Measurements from ENCODE around the gene HOXD4.

The HOXD4 gene

DNA sequence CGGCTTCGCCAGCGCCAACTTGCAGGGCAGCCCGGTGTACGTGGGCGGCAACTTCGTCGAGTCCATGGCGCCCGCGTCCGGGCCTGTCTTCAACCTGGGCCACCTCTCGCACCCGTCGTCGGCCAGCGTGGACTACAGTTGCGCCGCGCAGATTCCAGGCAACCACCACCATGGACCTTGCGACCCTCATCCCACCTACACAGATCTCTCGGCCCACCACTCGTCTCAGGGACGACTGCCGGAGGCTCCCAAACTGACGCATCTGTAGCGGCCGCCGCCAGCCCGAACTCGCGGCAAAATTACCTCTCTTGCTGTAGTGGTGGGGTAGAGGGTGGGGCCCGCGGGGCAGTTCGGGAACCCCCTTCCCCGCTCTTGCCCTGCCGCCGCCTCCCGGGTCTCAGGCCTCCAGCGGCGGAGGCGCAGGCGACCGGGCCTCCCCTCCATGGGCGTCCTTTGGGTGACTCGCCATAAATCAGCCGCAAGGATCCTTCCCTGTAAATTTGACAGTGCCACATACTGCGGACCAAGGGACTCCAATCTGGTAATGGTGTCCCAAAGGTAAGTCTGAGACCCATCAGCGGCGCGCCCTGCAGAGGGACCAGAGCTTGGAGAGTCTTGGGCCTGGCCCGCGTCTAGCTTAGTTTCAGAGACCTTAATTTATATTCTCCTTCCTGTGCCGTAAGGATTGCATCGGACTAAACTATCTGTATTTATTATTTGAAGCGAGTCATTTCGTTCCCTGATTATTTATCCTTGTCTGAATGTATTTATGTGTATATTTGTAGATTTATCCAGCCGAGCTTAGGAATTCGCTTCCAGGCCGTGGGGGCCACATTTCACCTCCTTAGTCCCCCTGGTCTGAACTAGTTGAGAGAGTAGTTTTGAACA lies 20.9 kb downstream of the HOXD4 start:
- Mint-ChIP-seq H3K27ac (peak overlapping the region; percentile 69), H3K36me3 (ENCODE audit: low read depth) (peaks cover 3% of the 10 kb centered on the region), H3K9me3 (no peaks in the 10 kb centered on the region), H3K4me3 (no peak overlapping the region), H3K27me3 (ENCODE audit: low read depth) (peaks cover 81% of the 10 kb centered on the region), H3K4me1 (ENCODE audit: low read depth) (no peaks in the 10 kb centered on the region)

DNA sequence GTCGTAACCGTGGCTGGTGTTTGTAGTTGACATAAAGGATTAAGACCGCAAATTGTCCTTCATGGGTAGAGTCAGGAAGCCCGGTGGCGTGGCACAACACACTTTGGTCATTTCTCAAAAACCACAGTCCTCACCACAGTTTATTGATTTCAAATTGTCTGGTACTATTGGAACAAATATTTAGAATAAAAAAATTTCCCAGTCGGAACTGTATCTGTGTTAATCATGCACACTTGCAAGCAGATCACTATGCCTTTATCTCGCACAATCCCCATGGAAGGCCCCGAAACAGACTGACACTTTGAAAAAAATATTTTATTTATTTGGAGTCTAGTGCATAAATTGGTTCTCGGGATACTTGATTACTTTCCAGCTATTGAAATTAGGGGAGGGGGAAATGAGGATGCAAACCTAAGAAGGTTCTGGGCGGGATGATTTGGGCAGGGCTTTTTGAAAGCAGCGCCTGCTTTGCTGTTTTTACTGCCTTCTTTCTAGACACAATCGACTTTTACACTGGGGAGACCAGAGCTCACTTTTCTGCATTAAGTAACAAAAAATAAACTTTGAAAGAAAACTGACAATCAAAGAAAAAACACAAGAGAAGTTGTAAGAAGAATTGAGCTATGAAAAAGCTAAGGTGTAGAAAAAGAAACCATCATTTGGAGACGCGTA lies 21.7 kb downstream of the HOXD4 start:
- peaks cover 3% of the 10 kb centered on the region for H3K36me3 Mint-ChIP-seq (ENCODE audit: low read depth)
- H3K4me1 Mint-ChIP-seq (ENCODE audit: low read depth), result no peaks in the 10 kb centered on the region
- H3K4me3 Mint-ChIP-seq, result no peak overlapping the region
- H3K9me3 Mint-ChIP-seq, result no peaks in the 10 kb centered on the region
- peaks cover 81% of the 10 kb centered on the region for H3K27me3 Mint-ChIP-seq (ENCODE audit: low read depth)
- peak overlapping the region; percentile 69 for H3K27ac Mint-ChIP-seq

DNA sequence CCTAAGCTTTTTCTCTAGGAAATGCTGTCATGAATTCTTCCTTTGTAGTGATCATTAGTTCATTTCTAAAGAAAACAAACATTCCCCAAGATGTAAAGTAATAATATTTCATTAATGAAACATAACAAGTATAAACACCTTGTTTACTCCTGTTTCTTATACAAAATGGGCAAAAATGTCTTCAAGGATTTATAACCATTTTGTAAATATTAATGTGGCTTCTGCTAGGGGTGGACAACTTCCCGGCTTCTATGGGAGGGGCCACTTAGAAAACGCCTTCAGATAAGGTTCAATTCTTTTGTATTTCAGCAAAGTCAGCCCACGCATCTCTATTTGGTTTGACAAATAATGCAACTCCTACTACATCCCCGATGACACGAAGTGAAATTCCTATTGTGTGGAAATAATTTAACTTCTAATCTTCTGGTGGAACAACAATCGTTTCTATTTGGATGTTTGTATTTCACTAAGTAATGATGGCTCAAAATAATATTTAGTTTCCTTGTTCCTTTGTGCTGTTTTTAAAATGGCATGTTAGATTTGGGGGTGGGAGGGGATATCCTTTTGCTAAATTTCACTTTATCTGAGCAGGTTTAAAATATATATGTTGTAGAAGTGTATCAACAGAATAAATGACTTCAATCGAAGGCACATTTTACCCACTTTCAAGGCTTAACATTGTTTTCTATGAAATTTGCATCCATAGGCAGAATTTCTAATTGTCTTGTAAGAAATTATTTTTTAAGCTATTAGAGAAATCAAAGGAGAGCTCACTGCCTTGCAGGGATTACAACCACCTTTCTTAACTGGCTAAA lies 22.4 kb downstream of the HOXD4 start:
- Mint-ChIP-seq H3K4me3 (no peak overlapping the region), H3K9me3 (no peaks in the 10 kb centered on the region), H3K27ac (no peak overlapping the region), H3K4me1 (ENCODE audit: low read depth) (no peaks in the 10 kb centered on the region), H3K36me3 (ENCODE audit: low read depth) (peaks cover 3% of the 10 kb centered on the region), H3K27me3 (ENCODE audit: low read depth) (peaks cover 88% of the 10 kb centered on the region)

DNA sequence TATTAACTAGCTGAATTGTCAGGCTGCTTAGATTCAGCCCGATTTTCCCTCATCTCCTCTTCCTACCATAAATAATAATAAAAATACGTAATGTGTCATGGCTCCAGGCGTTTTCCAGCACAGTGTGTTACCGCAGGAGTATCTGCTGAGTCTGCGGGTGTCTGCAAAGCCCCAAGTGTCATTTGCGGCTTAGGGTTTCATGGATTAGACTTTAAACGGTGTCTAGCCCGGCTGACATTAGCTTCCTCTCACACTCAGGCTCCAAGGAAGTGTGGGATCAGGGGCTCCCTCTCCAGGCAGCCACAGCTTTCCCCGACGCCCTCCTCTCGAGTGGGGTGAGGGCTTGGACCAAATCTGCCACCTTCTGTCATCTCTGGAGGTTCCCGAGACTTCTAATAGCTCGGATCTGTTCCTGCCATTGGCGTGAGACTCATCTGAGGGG lies 23.1 kb downstream of the HOXD4 start:
- Mint-ChIP-seq H3K4me3 (no peak overlapping the region), H3K9me3 (no peaks in the 10 kb centered on the region), H3K4me1 (ENCODE audit: low read depth) (no peaks in the 10 kb centered on the region), H3K36me3 (ENCODE audit: low read depth) (peaks cover 3% of the 10 kb centered on the region), H3K27ac (no peak overlapping the region), H3K27me3 (ENCODE audit: low read depth) (peaks cover 92% of the 10 kb centered on the region)

DNA sequence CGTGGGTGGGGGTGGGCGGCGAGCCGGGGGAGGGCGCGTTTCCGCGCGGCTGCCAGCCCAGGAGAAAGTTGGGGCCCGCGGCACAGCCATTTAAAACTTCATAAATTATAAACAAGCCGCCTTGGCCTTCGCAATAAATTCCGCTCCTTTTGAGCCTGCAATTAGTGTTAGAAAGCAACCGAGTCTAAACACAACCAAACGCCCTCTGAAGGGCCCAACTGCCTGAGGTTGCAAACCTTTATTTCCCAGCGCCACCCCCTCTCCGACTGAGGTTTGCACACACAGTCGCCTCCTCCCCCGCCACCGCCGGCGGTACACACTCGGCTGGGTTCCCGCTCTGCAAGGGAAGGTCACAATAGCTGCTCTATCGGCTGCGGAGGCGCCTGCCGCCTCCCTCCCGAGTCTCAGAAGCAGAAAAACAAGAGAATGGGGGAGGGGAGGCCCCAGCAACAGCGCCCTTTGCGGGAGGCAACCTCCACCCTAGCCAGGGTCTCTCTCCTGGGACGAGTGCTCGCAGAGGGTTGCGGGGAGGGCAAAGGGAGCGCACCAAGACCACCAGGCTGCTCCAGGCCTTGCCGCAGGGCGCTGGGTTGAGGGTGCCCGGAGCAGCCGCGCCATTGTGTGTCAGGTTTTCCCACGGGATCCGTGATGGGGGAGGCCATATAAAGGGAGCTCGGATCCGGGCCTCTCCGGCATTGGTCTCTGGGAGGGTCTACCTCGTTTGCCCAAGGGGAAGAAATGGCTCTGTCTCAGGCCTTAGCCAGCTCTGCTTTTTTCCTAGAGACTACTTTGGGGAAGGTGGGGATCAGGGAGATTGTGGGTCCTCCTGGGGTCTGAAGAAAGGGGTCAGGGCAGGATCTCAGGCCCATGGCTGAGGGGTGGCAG lies 23.7 kb downstream of the HOXD4 start:
- Mint-ChIP-seq H3K4me1 (ENCODE audit: low read depth) (no peaks in the 10 kb centered on the region), H3K27me3 (ENCODE audit: low read depth) (peaks cover 92% of the 10 kb centered on the region), H3K4me3 (no peak overlapping the region)

DNA sequence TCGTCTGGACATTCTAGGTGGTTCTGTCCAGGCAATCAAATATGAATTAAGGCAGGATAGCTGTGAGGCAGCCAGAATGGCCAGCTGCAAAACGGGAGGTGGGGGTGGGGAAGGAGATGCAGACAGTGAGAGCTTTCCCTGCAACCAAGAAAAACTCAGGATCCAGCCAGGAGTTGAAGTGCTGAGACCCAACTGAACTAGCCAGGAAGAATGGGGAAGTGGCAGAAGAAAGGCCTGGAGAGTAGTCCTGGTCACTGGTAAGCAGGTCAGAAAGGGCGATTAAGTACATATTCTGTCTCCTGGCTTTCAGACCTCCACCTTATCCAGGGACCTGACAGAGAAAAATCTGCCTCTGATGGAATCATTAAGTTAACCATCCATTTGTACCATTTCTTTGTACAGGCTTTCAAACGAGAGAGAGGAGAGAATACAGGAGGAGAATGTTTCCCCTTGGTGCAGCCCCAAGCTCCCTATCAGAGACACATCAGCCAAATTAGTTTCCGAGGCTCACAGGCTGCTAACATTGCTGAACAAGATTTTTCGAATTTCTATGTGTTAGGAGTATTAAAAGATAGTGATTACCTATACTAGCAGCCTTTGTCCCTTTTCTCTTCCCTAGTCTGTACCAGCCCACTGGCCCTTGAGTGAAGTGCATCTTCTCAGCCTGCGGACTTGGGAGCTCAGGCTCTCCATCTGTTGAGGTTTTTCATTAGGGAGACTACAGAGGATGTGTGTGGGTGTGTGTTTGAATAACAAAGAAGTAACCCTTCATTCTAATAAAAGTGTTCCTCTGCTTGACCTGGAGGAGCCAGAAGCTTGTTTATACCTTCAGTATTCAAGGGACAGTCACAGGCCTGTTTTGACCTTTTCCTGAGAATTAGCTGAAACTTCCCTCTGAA lies 24.6 kb downstream of the HOXD4 start:
- Mint-ChIP-seq H3K9me3 (no peaks in the 10 kb centered on the region), H3K4me3 (no peak overlapping the region), H3K4me1 (ENCODE audit: low read depth) (no peaks in the 10 kb centered on the region), H3K27me3 (ENCODE audit: low read depth) (peaks cover 93% of the 10 kb centered on the region), H3K27ac (no peak overlapping the region), H3K36me3 (ENCODE audit: low read depth) (peaks cover 3% of the 10 kb centered on the region)

More for the DNA sequence above, 23.7 kb downstream of the HOXD4 start:
- Mint-ChIP-seq H3K27ac (no peak overlapping the region), H3K9me3 (no peaks in the 10 kb centered on the region), H3K36me3 (ENCODE audit: low read depth) (peaks cover 3% of the 10 kb centered on the region)

DNA sequence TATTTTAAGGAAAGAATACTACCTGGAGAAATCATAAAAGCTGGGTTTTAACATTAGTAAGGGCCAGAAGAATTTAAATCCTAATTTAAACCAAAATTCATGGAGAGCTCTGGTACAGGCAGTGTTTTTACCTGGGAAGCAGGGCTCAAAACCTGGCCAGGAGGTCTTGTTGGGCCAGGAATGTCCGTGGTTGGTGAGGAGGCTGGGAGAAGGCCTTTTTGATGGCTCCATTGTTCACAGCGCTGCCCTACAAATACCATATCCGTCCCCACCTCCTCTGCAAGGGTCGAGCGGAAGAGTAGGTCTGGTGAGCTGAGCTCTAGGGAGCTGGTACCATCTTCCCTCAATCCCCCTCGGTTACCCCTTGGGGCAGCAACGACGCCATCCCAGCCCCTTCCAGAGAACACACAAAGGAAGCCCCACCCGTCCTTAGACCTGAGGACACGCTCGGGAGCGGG lies 26.3 kb downstream of the HOXD4 start:
- peak overlapping the region; percentile 38 for H3K4me3 Mint-ChIP-seq
- no peaks in the 10 kb centered on the region for H3K9me3 Mint-ChIP-seq
- H3K27me3 Mint-ChIP-seq (ENCODE audit: low read depth), result peaks cover 93% of the 10 kb centered on the region
- H3K4me1 Mint-ChIP-seq (ENCODE audit: low read depth), result no peaks in the 10 kb centered on the region
- no peak overlapping the region for H3K27ac Mint-ChIP-seq
- peaks cover 2% of the 10 kb centered on the region for H3K36me3 Mint-ChIP-seq (ENCODE audit: low read depth)

DNA sequence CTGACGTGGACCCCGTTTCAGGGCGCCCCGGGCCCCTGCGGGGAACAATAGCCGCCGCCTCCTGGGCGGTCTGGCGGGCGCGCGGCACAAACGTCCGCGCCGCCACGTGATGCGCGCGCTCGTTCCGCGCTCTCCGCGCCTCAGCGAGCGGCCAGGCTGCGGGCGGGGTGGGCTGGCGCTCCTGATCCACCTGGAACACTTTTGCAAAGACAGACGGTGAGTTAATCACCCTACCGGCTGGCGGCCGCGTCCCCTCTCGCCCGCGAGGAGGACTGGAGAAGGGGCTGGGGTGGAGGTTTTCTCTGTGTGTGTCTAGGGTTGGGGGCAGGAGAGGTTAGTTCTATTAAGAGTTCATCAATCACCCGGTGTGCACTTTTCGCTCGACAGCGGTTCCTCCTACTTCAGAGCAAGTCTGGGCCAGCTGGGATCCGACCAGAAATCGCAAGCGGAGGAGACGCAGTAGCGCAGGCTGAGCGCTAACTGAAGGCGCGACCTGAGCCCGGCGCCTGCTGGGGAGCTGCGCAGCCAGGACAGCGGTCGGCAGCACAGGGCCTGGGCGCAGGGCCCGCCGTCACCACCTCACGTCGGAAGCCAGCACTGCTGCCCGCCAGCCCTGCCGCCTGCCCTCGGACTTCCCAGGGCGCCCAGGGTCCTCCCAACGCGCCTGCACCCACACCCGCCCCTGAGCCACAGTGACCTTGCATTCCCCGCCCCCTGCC lies 26.8 kb downstream of the HOXD4 start:
- no peaks in the 10 kb centered on the region for H3K9me3 Mint-ChIP-seq
- peaks cover 93% of the 10 kb centered on the region for H3K27me3 Mint-ChIP-seq (ENCODE audit: low read depth)
- H3K36me3 Mint-ChIP-seq (ENCODE audit: low read depth), result no peaks in the 10 kb centered on the region
- no peaks in the 10 kb centered on the region for H3K4me1 Mint-ChIP-seq (ENCODE audit: low read depth)
- peak overlapping the region; percentile 19 for H3K4me3 Mint-ChIP-seq
- H3K27ac Mint-ChIP-seq, result no peak overlapping the region

DNA sequence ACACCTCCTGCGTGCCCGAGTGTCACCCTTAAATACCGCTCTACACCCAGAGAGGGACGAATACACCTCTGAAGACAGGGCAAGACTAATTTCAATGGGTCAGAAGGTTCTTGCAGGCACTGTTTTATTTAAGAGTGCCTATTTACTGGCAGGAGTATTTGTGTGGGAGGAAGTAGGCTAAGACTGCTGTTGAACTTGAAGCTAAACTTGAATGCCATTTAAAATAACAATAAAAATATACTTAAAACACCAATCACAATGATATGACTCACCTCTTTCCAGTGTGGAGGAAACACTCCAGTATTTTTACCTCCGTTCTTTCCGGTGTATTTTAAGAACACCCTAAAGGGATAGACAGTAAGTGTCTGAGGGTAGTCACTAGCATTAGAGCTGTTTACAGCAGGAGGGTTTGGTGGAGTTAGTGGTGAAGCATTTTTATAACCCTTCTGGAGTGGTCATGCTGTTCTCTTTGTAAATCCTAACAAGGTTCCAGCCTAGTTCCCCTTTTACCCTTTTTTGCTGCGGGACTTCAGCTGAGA lies 27.5 kb downstream of the HOXD4 start:
- peaks cover 91% of the 10 kb centered on the region for H3K27me3 Mint-ChIP-seq (ENCODE audit: low read depth)
- no peak overlapping the region for H3K4me3 Mint-ChIP-seq
- H3K36me3 Mint-ChIP-seq (ENCODE audit: low read depth), result no peaks in the 10 kb centered on the region
- no peak overlapping the region for H3K27ac Mint-ChIP-seq
- no peaks in the 10 kb centered on the region for H3K4me1 Mint-ChIP-seq (ENCODE audit: low read depth)
- H3K9me3 Mint-ChIP-seq, result no peaks in the 10 kb centered on the region

DNA sequence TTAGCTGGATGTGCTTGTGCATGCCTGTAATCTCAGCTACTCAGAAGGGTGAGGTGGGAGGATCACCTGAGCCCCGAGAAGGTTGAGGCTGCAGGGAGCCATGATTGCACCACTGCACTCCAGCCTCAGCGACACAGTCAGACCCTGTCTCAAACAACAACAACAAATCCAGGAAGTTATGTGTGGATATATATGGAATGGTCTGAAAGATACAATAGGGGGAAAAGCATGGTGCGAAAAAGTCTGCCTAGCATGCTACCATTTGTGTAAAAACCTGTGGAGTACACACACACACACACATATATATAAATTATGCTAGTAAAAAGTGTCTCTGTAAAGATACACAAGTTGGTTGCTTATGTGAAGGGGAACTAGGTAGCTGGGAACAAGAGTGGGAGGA lies 30.2 kb downstream of the HOXD4 start:
- Mint-ChIP-seq H3K4me1 (ENCODE audit: low read depth) (no peaks in the 10 kb centered on the region), H3K9me3 (no peaks in the 10 kb centered on the region), H3K27me3 (ENCODE audit: low read depth) (peaks cover 82% of the 10 kb centered on the region), H3K4me3 (no peak overlapping the region), H3K27ac (no peak overlapping the region), H3K36me3 (ENCODE audit: low read depth) (no peaks in the 10 kb centered on the region)

DNA sequence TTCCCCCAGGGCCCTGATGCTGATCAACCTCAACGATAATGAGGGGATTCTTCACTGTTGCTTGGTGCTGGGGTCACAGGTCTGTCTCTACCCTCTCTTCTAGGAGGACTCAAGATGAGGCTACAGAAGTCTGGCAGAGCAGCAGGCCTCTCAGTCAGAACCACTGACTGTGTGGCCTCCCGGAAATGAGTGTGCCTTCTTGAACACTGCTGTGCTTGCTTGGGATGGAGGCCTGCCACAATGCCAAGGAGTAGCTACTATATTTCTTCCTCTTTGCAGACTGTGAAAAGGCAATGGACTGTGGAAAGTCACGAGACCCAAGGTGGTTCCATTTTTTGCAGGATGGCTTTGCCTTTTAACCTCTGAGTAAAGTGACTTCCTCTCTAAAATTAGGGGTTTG lies 31.3 kb downstream of the HOXD4 start:
- Mint-ChIP-seq H3K9me3 (no peaks in the 10 kb centered on the region), H3K4me3 (no peak overlapping the region), H3K4me1 (ENCODE audit: low read depth) (peaks cover 5% of the 10 kb centered on the region), H3K27ac (no peak overlapping the region), H3K27me3 (ENCODE audit: low read depth) (peaks cover 80% of the 10 kb centered on the region), H3K36me3 (ENCODE audit: low read depth) (no peaks in the 10 kb centered on the region)

DNA sequence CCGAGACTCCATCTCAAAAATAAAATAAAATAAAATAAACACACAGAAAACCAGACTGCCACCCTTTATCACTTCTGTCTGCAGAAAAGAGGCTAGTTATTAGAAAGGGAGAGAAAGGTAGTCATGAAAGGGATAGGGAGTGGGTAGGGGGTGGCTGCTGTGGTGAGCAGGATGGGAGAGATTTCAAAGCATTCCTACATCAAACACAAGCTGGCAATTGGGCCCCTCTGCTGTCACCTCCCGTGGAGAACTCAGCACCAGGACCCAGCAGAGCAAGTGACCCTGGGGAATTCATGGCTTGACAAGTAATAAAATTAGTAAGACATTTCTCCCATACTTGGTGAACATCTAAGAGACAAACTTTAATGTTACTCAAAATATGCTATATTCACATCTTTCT lies 33.4 kb downstream of the HOXD4 start:
- peaks cover 10% of the 10 kb centered on the region for H3K4me1 Mint-ChIP-seq (ENCODE audit: low read depth)
- H3K36me3 Mint-ChIP-seq (ENCODE audit: low read depth), result peaks cover 1% of the 10 kb centered on the region
- no peak overlapping the region for H3K4me3 Mint-ChIP-seq
- peaks cover 74% of the 10 kb centered on the region for H3K27me3 Mint-ChIP-seq (ENCODE audit: low read depth)
- no peaks in the 10 kb centered on the region for H3K9me3 Mint-ChIP-seq
- no peak overlapping the region for H3K27ac Mint-ChIP-seq
